Measurements from ENCODE around the gene ANKLE1. TPM values are rescaled to one million over a fixed set of nuclear protein-coding genes. Genes with fewer than 3 reads are reported as not detected.
A peak's percentile ranks its signal among the peaks of the same experiment; 100 is the strongest.

Gene ANKLE1
- total RNA-seq, 1 donor from 2014 or later, result 0.48 TPM

DNA sequence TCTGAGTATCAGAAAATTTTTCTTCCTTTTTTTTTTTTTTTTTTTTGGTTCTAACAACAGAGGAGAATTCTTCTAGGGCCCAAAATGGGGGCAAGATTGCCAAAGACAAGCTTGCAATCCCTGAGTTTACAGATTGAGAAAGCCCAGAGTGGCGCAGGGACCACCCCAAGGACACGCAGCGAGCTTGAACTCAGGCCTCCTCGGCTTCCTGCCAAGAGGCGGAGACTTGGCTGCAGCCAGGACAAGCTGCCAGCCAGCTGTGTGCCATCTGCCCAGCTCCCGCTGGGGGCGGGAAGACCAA lies 23.5 kb downstream of the ANKLE1 start:
- ATAC-seq (no peak), DNase-seq (ENCODE audit: low spot score) (no peak)

DNA sequence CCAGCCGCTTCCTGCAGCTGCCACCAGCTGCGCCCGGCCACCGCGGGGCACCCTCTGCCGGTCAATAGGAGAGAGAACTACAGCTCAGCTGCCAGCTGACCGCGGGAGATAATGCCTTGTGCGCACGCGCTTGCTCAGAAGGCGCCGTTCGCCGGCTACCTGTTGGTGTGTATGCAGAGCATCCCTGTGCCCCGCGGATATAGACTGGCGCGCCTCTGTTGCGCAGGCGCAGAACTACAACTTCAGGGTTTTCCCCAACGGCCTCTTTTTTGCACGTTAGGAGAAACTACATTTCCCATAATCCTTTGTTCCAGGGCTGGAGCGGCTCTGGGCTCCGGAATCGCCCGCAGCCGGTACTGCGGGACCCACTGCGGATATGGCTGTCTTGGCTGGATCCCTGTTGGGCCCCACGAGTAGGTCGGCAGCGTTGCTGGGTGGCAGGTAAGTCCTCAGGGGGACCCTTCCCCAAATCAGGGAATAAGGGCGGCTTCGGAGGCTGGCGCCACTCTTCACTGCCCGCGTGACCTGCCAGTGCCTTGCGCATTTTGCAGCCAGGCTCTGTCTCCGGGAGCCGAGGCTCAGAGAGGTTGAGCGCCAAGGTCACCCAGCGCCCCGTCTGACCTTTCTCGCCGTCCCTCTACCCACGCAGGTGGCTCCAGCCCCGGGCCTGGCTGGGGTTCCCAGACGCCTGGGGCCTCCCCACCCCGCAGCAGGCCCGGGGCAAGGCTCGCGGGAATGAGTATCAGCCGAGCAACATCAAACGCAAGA lies 24.0 kb downstream of the ANKLE1 start, which contains the start of gene MRPL34:
MRPL34 (plus strand) TSS at position 356 of the 768 bp plus-strand sequence; CDS start at position 377, 21 bp downstream.
- ATAC-seq (peak; percentile 69), DNase-seq (ENCODE audit: low spot score) (peak; percentile 99)

DNA sequence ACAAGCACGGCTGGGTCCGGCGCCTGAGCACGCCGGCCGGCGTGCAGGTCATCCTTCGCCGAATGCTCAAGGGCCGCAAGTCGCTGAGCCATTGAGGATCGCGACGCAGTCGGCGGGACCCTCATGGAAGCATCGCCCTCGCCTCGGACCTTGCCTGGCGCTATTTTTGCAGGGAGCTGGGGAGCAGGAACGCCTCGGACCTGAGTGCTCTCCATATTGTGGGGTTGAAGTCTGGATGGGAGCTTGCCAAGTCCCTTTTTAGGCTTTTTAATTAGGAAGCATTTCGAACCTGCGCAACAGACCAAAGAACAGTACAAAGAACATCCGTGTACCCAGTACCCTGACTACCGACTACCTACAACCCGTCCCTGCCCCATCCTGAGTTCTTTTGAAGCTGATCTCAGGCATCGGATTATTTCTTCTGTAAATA lies 24.6 kb downstream of the ANKLE1 start:
- DNase-seq (ENCODE audit: low spot score), result peak; percentile 70
- ATAC-seq, result peak; percentile 0

- DNase-seq (ENCODE audit: low spot score) (no peak), ATAC-seq (no peak)
These were observed 26.2 kb downstream of the ANKLE1 start for GRCh38 chr19:17307876-17308377.

DNA sequence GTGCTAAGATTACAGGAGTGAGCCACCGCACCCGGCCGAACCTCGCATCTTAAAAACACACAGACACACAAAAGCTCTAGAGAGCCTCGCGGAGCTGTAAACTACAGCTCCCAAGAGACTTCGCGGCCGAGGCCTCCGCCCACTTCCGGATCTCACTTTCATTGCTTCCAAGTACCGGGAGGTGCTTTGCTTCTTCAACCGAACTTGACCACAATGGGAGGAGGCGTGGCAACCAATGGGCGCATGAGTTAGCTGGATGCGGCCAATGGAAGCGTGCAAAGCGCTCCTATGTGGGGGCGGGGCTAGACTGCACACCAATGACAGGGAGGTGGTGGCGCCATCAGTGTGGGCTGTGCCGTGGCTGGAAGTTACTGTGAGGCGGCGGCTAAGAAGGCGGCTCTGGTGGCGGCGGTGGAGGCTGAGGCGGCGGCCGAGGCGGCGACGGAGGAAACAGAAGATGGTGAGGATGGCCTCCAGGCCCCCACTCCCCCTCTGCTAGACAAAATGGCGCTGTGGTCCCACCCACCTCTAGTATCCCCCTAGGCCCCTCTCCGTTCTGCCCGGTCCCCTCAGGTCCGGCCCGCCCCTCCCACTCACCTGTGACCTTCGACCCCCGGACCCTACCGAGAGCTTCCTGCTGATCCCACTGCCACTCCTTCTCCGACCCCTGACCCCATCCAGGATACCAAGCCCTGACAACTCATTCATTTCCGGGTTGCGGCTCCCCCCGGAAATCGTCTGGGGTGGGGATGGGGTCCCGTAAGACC lies 27.7 kb downstream of the ANKLE1 start, which contains the start of gene DDA1:
DDA1 (plus strand) TSS at position 366 of the 767 bp plus-strand sequence; CDS start at position 458, 92 bp downstream.
- ATAC-seq, result peak; percentile 76
- peak; percentile 99 for DNase-seq (ENCODE audit: low spot score)

- ATAC-seq (no peak), DNase-seq (ENCODE audit: low spot score) (no peak)
These were observed 28.3 kb downstream of the ANKLE1 start for GRCh38 chr19:17309965-17310461.

GRCh38 chr19:17311455-17312188 lies 29.9 kb downstream of the ANKLE1 start:
- DNase-seq (ENCODE audit: low spot score) (no peak), ATAC-seq (no peak)

DNA sequence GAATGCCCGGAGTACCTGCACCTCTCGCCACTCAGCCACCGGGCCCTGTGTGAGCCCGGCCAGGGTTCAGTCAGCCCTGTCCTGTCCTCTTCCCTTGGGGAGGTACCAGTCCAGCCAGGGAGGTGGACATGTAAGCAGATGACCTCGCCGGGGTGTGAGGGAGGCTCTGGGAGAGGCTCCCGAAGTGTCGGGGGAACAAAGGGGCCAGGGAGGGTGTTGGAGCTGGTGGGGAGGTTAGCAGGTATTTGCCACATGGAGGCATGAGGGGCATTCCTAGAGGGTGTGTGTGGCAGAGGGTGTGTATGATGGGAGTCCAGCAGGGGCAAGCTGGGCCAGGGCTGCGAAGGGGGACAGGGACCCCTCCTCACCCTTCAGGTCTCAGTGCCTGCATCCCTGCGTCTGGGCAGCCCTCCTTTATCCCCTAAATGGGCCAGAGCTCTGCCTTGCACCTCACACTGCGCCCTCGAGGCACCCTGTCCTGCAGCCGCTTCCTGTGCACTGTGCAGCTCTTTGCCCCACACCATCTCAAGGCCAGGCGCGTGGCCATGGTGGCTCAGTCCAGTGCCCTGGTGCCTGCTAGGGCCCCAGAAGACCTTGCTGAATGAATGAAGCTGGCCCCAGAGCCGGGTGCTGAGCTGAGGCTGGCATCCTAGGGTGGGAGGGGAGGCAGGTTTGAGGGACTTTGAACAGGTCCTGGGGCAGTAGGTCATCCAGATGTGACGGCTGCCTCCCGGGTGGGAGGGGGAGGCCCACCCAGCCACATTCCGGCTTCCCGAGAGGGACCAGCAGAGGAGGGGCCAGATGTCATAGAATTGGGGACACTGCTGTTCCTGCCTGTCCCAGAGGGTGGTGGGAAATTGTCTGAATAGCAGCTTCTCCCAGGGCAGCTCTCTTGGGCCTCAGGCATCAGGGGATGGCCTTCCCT lies 30.8 kb downstream of the ANKLE1 start:
- ATAC-seq, result no peak
- DNase-seq (ENCODE audit: low spot score), result no peak

DNA sequence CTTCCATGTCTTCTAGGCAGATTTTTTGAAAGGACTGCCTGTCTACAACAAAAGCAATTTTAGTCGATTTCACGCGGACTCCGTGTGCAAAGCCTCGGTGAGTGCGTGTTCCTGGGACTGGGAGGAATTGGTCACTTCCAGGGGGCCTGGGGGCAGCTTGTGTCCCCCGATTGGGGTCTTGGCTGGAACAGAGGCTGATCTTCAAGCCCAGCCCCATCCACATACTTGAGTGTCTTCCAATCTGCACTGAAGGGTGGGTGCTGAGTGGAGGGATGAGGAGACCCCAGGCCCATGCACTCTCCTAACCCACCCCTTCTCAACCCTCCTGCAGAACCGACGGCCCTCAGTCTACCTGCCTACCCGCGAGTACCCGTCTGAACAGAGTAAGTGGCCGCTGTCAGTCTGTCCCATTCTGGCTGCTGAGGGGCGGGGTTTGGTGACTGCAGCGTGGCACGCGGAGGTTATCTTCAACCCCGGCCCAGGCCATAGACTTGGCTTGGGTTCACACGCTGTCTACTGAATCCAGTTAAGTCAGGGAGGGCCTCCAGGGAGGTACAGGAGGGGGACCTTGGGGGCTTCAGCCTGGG lies 32.4 kb downstream of the ANKLE1 start:
- DNase-seq (ENCODE audit: low spot score) (no peak), ATAC-seq (no peak)

DNA sequence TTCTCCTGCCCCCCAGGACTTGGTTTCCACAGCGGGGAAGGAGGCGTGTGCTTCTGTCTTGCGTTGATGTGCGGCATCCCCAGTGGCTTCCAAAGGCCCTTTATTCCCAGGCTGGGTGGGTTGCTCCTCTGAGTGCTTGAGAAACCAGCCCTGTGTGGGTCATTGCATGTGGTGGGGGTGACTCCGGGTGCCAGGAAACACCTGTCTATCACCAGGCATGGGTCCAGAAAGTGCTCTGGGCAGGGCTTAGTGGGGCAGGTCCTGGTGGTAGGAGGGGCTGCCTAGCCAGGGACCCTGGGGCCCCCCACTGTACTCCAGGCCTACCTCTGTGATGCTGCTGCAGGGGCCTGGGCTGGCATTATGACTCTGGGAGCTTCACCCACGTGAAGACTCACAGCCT lies 37.3 kb downstream of the ANKLE1 start:
- ATAC-seq (no peak), DNase-seq (ENCODE audit: low spot score) (no peak)

- no peak for ATAC-seq
- DNase-seq (ENCODE audit: low spot score), result no peak
These were observed 38.0 kb downstream of the ANKLE1 start for GRCh38 chr19:17319473-17320238.

- no peak for ATAC-seq
- no peak for DNase-seq (ENCODE audit: low spot score)
These were observed 38.7 kb downstream of the ANKLE1 start for GRCh38 chr19:17320435-17320834.

GRCh38 chr19:17321655-17322489 lies 40.2 kb downstream of the ANKLE1 start:
- DNase-seq (ENCODE audit: low spot score) (no peak), ATAC-seq (no peak)

GRCh38 chr19:17322854-17323253 lies 41.2 kb downstream of the ANKLE1 start:
- no peak for ATAC-seq
- DNase-seq (ENCODE audit: low spot score), result no peak

- ATAC-seq, result no peak
- DNase-seq (ENCODE audit: low spot score), result no peak
These were observed 41.7 kb downstream of the ANKLE1 start for GRCh38 chr19:17323300-17323963.

DNA sequence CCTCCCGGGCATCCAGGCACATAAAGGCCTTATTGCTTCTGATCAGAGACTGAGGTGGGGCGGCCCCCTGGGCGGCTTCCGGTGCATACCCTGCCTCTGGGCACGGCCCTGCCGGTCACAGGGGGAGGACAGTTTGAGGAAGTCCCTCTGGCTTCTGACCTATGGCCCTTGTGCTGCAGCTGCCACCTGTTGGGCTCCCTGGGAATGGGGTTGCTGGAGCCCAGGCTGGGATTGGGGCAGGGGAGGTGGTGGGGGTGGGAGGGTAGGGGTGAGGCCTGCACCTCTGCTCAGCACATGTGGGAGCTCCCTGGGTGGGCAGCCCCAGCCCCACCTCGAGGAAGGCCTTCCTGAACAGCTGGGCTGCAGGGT lies 42.2 kb downstream of the ANKLE1 start:
- ATAC-seq (no peak), DNase-seq (ENCODE audit: low spot score) (no peak)

GRCh38 chr19:17324357-17325114 lies 42.8 kb downstream of the ANKLE1 start:
- DNase-seq (ENCODE audit: low spot score) (no peak), ATAC-seq (no peak)

Data from left lobe of liver (tissue), 2 donors.